ENCODE results near the gene NBPF12.
"Not testable (repeated sequence)": the region's sequence is repeated elsewhere in the genome, so short reads cannot be mapped to it uniquely, and the experiment has no call there.

NBPF12 gene

DNA sequence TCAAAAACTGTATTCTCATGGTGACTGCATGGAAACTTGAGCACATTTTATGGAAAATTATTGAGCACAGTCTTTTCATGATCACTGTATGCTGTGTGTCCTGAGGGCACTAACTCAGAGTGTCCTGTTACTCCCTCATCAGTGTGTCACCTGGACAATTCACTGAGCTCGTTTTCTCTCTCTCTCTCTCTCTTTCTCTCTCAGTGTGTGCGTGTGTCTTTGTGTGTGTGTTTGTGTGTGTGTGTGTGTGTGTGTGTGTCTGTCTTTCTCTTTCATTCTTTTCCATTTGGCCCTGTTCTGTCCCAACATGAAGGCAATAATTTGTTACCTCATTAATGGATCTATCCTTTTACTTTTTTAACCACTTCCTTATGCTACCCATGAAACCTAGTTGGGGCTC, 49.4 kb downstream of the NBPF12 start:
- ATAC-seq, result not testable (repeated sequence)

- ATAC-seq, result not testable (repeated sequence)
Observed at GRCh38 chr1:146989455-146989854, 51.3 kb downstream of the NBPF12 start.

DNA sequence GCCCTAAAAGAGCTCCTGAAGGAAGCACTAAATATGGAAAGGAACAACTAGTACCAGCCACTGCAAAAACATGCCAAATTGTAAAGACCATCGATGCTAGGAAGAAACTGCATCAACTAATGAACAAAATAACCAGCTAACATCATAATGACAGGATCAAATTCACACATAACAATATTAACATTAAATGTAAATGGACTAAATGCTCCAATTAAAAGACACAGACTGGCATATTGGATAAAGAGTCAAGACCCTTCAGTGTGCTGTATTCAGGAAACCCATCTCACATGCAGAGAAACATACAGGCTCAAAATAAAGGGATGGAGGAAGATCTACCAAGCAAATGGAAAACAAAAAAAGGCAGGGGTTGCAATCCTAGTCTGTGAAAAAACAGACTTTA, 70.4 kb downstream of the NBPF12 start:
- ATAC-seq, result not testable (repeated sequence)

DNA sequence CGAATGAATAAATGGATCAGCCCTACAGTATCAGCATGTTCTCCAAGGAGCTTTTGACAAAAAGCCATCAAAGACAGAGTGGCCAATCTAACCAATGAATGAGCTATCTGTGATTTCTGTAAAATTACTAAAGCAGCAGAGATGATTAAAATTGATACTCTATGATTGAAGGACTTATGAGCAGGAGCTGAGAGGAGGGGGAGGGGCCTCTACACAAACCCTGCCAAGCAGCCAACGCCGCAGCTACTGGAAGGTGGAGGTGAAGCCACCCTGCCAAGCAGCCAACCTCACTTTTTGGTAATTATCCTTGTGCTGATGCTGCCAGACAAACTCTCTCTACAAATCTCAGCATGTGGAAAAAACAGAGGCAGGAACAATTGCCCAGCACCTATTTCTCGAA, 88.9 kb downstream of the NBPF12 start:
- not testable (repeated sequence) for ATAC-seq

DNA sequence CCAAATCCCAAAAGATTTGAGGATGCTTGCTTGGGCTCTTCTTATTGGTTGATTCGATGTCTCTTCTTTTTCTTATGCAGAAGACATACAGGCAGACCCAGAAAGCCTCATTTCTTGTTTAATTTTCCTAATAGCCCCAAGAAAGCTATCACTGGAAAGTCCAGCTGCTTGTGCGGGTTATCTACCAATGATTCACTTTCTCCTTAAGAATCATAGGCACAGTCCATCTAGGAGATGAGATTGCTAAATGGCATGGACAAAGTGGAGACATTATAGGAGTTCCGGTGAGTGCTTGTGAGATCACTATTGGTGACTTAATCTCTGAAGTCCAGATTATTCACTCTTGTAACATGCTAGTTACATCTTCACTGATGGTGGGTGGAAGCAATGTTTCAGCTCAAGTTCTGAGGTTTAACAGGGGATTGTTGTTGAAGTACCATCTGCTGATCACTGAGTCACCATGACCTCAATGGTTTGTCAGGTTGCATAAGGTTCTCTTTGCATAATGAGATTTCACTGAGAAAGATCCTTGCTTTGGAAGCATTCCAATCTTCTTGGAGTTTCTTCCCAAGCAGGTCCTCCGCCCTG, 92.0 kb downstream of the NBPF12 start:
- peak; percentile 49; the same call in 2 of the 3 replicates for ATAC-seq

- ATAC-seq, result no peak
- TF ChIP-seq ZNF565 (CRISPR knock-in tag; conservative IDR thresholded peaks at IDR 0.05; ENCODE audit: low read depth) (no peak), ZFP3 (CRISPR knock-in tag; IDR thresholded peaks at IDR 0.05) (no peak), GLIS3 (CRISPR knock-in tag; IDR thresholded peaks at IDR 0.05) (no peak), PATZ1 (CRISPR knock-in tag; IDR thresholded peaks at IDR 0.05; ENCODE audit: borderline replicate concordance) (no peak)
Observed at GRCh38 chr1:147039916-147040315, 101.8 kb downstream of the NBPF12 start.

GRCh38 chr1:147042891-147043290, 104.8 kb downstream of the NBPF12 start:
- ATAC-seq, result not testable (repeated sequence)

GRCh38 chr1:147044511-147044910, 106.4 kb downstream of the NBPF12 start:
- ATAC-seq, result not testable (repeated sequence)

Measured in SK-N-SH treated with all-trans-retinoic acid at 6 μM for 48 hours (cell line).